ENCODE data around the gene LSM7. TPM values are rescaled to one million over a fixed set of nuclear protein-coding genes. Genes with fewer than 3 reads are reported as not detected.

The LSM7 gene
- total RNA-seq, 1 donor from 2014 or later = 70.3 TPM

Other genes with a start within 250 kb of the LSM7 start
- gene MOB3A, start 232.3 kb downstream of the LSM7 start, total RNA-seq = 13.0 TPM
- gene IZUMO4, start 231.7 kb downstream of the LSM7 start, total RNA-seq = 3.0 TPM
- 61.5 TPM for gene AP3D1, start 177.0 kb downstream of the LSM7 start, total RNA-seq
- 8.1 TPM for gene DOT1L, start 164.7 kb downstream of the LSM7 start, total RNA-seq
- 42.0 TPM for gene PLEKHJ1, start 92.3 kb downstream of the LSM7 start, total RNA-seq
- 36.6 TPM for gene SF3A2, start 91.8 kb downstream of the LSM7 start, total RNA-seq
- 0.74 TPM for gene AMH, start 79.3 kb downstream of the LSM7 start, total RNA-seq
- gene JSRP1, start 72.2 kb downstream of the LSM7 start, total RNA-seq = not detected
- under 0.01 TPM for gene PEAK3, start 46.4 kb downstream of the LSM7 start, total RNA-seq
- 0.74 TPM for gene LINGO3, start 20.4 kb downstream of the LSM7 start, total RNA-seq
- 24.1 TPM for gene SPPL2B, start 98 bp upstream of the LSM7 start, total RNA-seq
- 0.25 TPM for gene TMPRSS9, start 31.7 kb upstream of the LSM7 start, total RNA-seq
- gene TIMM13, start 99.0 kb upstream of the LSM7 start, total RNA-seq = 19.9 TPM
- 32.2 TPM for gene LMNB2, start 128.4 kb upstream of the LSM7 start, total RNA-seq
- 5.9 TPM for gene GADD45B, start 147.5 kb upstream of the LSM7 start, total RNA-seq